ENCODE data around the gene TTLL5.

Gene TTLL5

DNA sequence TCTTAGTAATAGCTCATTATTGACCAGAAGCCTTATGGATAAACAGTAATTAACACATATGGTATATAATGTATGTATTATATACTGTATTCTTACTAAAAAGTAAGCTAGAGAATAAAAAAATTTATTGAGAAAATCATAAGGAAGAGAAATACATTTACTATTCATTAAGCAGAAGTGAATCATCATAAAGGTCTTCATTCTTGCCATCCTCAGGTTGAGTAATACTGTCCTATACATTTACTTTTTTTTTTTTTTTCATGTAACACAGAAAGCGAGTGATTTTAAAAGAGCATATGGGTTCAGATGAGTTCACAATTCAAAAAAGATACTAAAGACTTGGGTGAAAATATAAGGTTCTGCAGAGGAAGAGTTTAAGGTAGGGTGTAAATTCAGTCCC lies 168.3 kb downstream of the TTLL5 start:
- no peak overlapping the region for H3K27ac ChIP-seq (ENCODE audit: low read depth, low read length)
- H3F3A ChIP-seq (ENCODE audit: control insufficient read depth, insufficient read depth) = no peaks in the 10 kb centered on the region
- H3K4me1 ChIP-seq (ENCODE audit: control insufficient read depth, low read length) = no peaks in the 10 kb centered on the region
- no peaks in the 10 kb centered on the region for H3K36me3 ChIP-seq (ENCODE audit: control insufficient read depth, low read length)
- no peaks in the 10 kb centered on the region for H3K79me2 ChIP-seq (ENCODE audit: control insufficient read depth, low read length)
- no peaks in the 10 kb centered on the region for H4K20me1 ChIP-seq (ENCODE audit: control insufficient read depth, insufficient read depth, low read depth, low read length)
- no peaks in the 10 kb centered on the region for H3K27me3 ChIP-seq (ENCODE audit: control insufficient read depth, low read length)
- no peaks in the 10 kb centered on the region for H3K9me2 ChIP-seq (replicated peaks; ENCODE audit: control insufficient read depth, low read length)
- TF ChIP-seq, protein P1, sequence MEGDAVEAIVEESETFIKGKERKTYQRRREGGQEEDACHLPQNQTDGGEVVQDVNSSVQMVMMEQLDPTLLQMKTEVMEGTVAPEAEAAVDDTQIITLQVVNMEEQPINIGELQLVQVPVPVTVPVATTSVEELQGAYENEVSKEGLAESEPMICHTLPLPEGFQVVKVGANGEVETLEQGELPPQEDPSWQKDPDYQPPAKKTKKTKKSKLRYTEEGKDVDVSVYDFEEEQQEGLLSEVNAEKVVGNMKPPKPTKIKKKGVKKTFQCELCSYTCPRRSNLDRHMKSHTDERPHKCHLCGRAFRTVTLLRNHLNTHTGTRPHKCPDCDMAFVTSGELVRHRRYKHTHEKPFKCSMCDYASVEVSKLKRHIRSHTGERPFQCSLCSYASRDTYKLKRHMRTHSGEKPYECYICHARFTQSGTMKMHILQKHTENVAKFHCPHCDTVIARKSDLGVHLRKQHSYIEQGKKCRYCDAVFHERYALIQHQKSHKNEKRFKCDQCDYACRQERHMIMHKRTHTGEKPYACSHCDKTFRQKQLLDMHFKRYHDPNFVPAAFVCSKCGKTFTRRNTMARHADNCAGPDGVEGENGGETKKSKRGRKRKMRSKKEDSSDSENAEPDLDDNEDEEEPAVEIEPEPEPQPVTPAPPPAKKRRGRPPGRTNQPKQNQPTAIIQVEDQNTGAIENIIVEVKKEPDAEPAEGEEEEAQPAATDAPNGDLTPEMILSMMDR (IDR thresholded peaks at IDR 0.05; ENCODE audit: low read depth, low read length, poor library complexity, severe bottlenecking) = no peak
- TF ChIP-seq EZH2phosphoT487 (IDR thresholded peaks at IDR 0.05; ENCODE audit: borderline replicate concordance, low read length) = no peak
- H3K9me3 ChIP-seq (ENCODE audit: control insufficient read depth, insufficient read depth, low read length) = no peaks in the 10 kb centered on the region
- H3K4me2 ChIP-seq (ENCODE audit: low read length) = no peak overlapping the region
- H3K4me3 ChIP-seq (ENCODE audit: low read length) = no peak overlapping the region

DNA sequence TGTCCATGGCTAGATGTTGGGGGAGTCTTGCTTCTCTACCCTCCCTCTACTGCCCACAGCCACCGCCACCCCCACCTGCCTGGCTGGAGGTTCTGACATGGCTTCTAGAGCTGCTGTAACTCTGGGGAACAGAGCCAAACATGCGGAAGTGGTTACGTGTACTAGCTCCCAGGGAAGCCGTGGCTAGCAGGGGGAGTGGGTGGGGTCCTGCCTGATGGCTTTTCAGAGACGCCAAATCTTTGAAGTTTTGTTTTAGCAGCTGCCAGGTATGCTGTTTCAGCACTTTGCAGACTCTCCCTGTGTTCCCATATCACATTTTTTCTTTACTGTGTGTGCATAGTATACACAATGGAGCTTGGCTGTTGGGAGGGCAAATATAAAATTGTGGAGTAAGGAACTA lies 170.4 kb downstream of the TTLL5 start:
- no peaks in the 10 kb centered on the region for H3K4me1 ChIP-seq (ENCODE audit: control insufficient read depth, low read length)
- H3K4me2 ChIP-seq (ENCODE audit: low read length) = no peak overlapping the region
- H3K36me3 ChIP-seq (ENCODE audit: control insufficient read depth, low read length) = no peaks in the 10 kb centered on the region
- no peaks in the 10 kb centered on the region for H3K79me2 ChIP-seq (ENCODE audit: control insufficient read depth, low read length)
- no peaks in the 10 kb centered on the region for H4K20me1 ChIP-seq (ENCODE audit: control insufficient read depth, insufficient read depth, low read depth, low read length)
- no peaks in the 10 kb centered on the region for H3K9me2 ChIP-seq (replicated peaks; ENCODE audit: control insufficient read depth, low read length)
- no peaks in the 10 kb centered on the region for H3K9me3 ChIP-seq (ENCODE audit: control insufficient read depth, insufficient read depth, low read length)
- no peaks in the 10 kb centered on the region for H3F3A ChIP-seq (ENCODE audit: control insufficient read depth, insufficient read depth)
- no peak overlapping the region for H3K4me3 ChIP-seq (ENCODE audit: low read length)
- TF ChIP-seq EZH2phosphoT487 (IDR thresholded peaks at IDR 0.05; ENCODE audit: borderline replicate concordance, low read length) = no peak
- TF ChIP-seq, protein P1 (IDR thresholded peaks at IDR 0.05; ENCODE audit: low read depth, low read length, poor library complexity, severe bottlenecking) = no peak
- H3K27ac ChIP-seq (ENCODE audit: low read depth, low read length) = no peak overlapping the region
- no peaks in the 10 kb centered on the region for H3K27me3 ChIP-seq (ENCODE audit: control insufficient read depth, low read length)

DNA sequence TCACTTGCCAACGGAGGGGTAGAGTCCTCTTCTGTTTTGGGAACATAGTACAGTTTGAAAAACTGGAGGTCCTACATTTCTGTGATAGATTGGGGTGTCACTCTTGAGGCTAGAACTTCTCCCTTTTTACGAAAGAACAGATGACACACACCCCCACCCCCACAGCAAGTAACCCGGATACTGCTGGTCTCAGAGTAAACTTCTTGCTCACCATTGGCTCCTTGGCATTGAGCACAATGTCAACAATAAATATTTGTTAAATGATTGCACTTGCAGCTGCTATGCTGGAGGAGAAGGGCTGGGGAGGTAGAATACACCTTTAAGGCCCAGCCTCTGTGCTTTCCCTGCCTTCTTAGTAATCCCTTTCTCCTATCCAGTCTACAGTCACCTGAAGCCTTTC lies 170.9 kb downstream of the TTLL5 start:
- no peaks in the 10 kb centered on the region for H4K20me1 ChIP-seq (ENCODE audit: control insufficient read depth, insufficient read depth, low read depth, low read length)
- H3K27me3 ChIP-seq (ENCODE audit: control insufficient read depth, low read length) = no peaks in the 10 kb centered on the region
- no peaks in the 10 kb centered on the region for H3K79me2 ChIP-seq (ENCODE audit: control insufficient read depth, low read length)
- H3K9me3 ChIP-seq (ENCODE audit: control insufficient read depth, insufficient read depth, low read length) = no peaks in the 10 kb centered on the region
- H3K4me2 ChIP-seq (ENCODE audit: low read length) = no peak overlapping the region
- H3K4me1 ChIP-seq (ENCODE audit: control insufficient read depth, low read length) = no peaks in the 10 kb centered on the region
- no peak overlapping the region for H3K4me3 ChIP-seq (ENCODE audit: low read length)
- no peak overlapping the region for H3K27ac ChIP-seq (ENCODE audit: low read depth, low read length)
- no peaks in the 10 kb centered on the region for H3K9me2 ChIP-seq (replicated peaks; ENCODE audit: control insufficient read depth, low read length)
- no peaks in the 10 kb centered on the region for H3K36me3 ChIP-seq (ENCODE audit: control insufficient read depth, low read length)
- no peaks in the 10 kb centered on the region for H3F3A ChIP-seq (ENCODE audit: control insufficient read depth, insufficient read depth)
- TF ChIP-seq EZH2phosphoT487 (IDR thresholded peaks at IDR 0.05; ENCODE audit: borderline replicate concordance, low read length) = no peak
- TF ChIP-seq, protein P1 (IDR thresholded peaks at IDR 0.05; ENCODE audit: low read depth, low read length, poor library complexity, severe bottlenecking) = no peak

All from DOHH2 (cell line).